Naive thymus-derived CD4-positive, alpha-beta T cell (primary cell): Measurements from ENCODE around the gene MAP2K7. TPM values are rescaled to one million over a fixed set of nuclear protein-coding genes. Genes with fewer than 3 reads are reported as not detected.
A peak's percentile ranks its signal among the peaks of the same experiment; 100 is the strongest.
"Not testable (repeated sequence)": the region's sequence is repeated elsewhere in the genome, so short reads cannot be mapped to it uniquely, and the experiment has no call there.

Experiments
- ATAC-seq: fragments of 150-1000 bp; cut with Tn5 transposase; 2 replicates; pipeline ENCODE4 v1.10.0; 2021; ENCODE audit warnings: mild to moderate bottlenecking, moderate library complexity
- CTCF ChIA-PET: fragments of 350-600 bp; sonication (Branson Sonifier 250); formaldehyde crosslinking; loops from one replicate; lab custom pipeline; 2021; ENCODE audit warnings: antibody characterized with exemption; lab: Charles Lee
- POLR2A ChIA-PET: fragments of 350-600 bp; sonication (Branson Sonifier 250); formaldehyde crosslinking; loops from one replicate; lab custom pipeline; 2021; ENCODE audit warnings: antibody characterized with exemption, inconsistent platforms; lab: Charles Lee
- DNase-seq, 9 donors: peaks; one replicate each; pipeline versions ENCODE4 v3.0.0 to v3.0.0-alpha.2; 2020 to 2022; ENCODE audit warnings: mixed read lengths in 1 of 9
- H3K27ac ChIP-seq: one replicate; pipeline ENCODE4 v1.7.0; 2013; ENCODE audit warnings: mild to moderate bottlenecking, low read depth, low read length, moderate library complexity
- H3K27me3 ChIP-seq, 2 donors: one replicate each; pipeline ENCODE4 v1.7.0; 2013; ENCODE audit warnings: low read length in 2 of 2, mild to moderate bottlenecking in 2 of 2, moderate library complexity in 2 of 2; ENCODE audit not compliant: control insufficient read depth in 2 of 2, insufficient read depth in 2 of 2
- H3K36me3 ChIP-seq, 3 experiments: 1 replicate in 2 of 3; 2 replicates in 1 of 3; pipeline ENCODE4 v1.7.0; 2013; ENCODE audit warnings: low read length in 3 of 3, mild to moderate bottlenecking in 3 of 3, moderate library complexity in 1 of 3; ENCODE audit not compliant: insufficient read depth in 3 of 3, control insufficient read depth in 2 of 3
- H3K4me1 ChIP-seq, 2 donors: one replicate each; pipeline ENCODE4 v1.7.0; 2013; ENCODE audit warnings: low read length in 2 of 2, mild to moderate bottlenecking in 2 of 2, moderate library complexity in 1 of 2; ENCODE audit not compliant: control insufficient read depth in 2 of 2, insufficient read depth in 2 of 2
- H3K4me3 ChIP-seq: 2 replicates; pipeline ENCODE4 v1.7.0; 2013; ENCODE audit warnings: mild to moderate bottlenecking, low read length
- H3K9me3 ChIP-seq, 3 experiments: 1 replicate in 2 of 3; 2 replicates in 1 of 3; pipeline ENCODE4 v1.7.0; 2013; ENCODE audit warnings: low read length in 3 of 3; ENCODE audit not compliant: control insufficient read depth in 2 of 3
- H3K27ac Mint-ChIP-seq, 9 donors: one replicate each; pipeline ENCODE4 v1.8.0; 2020 to 2022; ENCODE audit warnings: mixed read lengths in 9 of 9, mild to moderate bottlenecking in 8 of 9, moderate library complexity in 5 of 9, inconsistent platforms in 2 of 9
- H3K27me3 Mint-ChIP-seq, 5 donors: one replicate each; pipeline ENCODE4 v1.8.0; 2021 to 2022; ENCODE audit warnings: mixed read lengths in 5 of 5, mild to moderate bottlenecking in 1 of 5
- H3K36me3 Mint-ChIP-seq, 5 donors: one replicate each; pipeline ENCODE4 v1.8.0; 2020 to 2022; ENCODE audit warnings: mixed read lengths in 5 of 5, mild to moderate bottlenecking in 3 of 5, inconsistent platforms in 1 of 5
- H3K4me1 Mint-ChIP-seq, 7 donors: one replicate each; pipeline ENCODE4 v1.8.0; 2020 to 2022; ENCODE audit warnings: mixed read lengths in 7 of 7, mild to moderate bottlenecking in 3 of 7, inconsistent platforms in 1 of 7
- H3K4me3 Mint-ChIP-seq, 10 donors: one replicate each; pipeline ENCODE4 v1.8.0; 2020 to 2022; ENCODE audit warnings: mild to moderate bottlenecking in 10 of 10, mixed read lengths in 10 of 10, moderate library complexity in 6 of 10, inconsistent platforms in 2 of 10
- H3K9me3 Mint-ChIP-seq, 11 donors: one replicate each; pipeline ENCODE4 v1.8.0; 2020 to 2022; ENCODE audit warnings: mixed read lengths in 11 of 11, mild to moderate bottlenecking in 4 of 11, inconsistent platforms in 1 of 11, moderate library complexity in 1 of 11
- intact Hi-C, 2 donors: fragments of 100-400 bp; cut with micrococcal nuclease; formaldehyde crosslinking; loops; one replicate each; pipeline ENCODE4 v1.15.1; 2023
- polyA plus RNA-seq, 2 donors: library from polyadenylated mRNA; unstranded; fragments of 300-500 nt; fragmentation: Illumina TruSeq; gene quantifications; one replicate each; pipeline ENCODE4 v1.2.3, GENCODE V29; 2021
- total RNA-seq, 6 experiments: library from RNA in 5 of 6; stranded (reverse) in 5 of 6; gene quantifications; 1 replicate in 5 of 6; 2 replicates in 1 of 6; pipeline ENCODE4 v1.2.3 and lab custom pipeline; 2021 to 2026

Gene MAP2K7
- total and polyA plus RNA-seq, 7 experiments from 2014 or later: 1.8 to 109 (median 64.4) TPM

DNA sequence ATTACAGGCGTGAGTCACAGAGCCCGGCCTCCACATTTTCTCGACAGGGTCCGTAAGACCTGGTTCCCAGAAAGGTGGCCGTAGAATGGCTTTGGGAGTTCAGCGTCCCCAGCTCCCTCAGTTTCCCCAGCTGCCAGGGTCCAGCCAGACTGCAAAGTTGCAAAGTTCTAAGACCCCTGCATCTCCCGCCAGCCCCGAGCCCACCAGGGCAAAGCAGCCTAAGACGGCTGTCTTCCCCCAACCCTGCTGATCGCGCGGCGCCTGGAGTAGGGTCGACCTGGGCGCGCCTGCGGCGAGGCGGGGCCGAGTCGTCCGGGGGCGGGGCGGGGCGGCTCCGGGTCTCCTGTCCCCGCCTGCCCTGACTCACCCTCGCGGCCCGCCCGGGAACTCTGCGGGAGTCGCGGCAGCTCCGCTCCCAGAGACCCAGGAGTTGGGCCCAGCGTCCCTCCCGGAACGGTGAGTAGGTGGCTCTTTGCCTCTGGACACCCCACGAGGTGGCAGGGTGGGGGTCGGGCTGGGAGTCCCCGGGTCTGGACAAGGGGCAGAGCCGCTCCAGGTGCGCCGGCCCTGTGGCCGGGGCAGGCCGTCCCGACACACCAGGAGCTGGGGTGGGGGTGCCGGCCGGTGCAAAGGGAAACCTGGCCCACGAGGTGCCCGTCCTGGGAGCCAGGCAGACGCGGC lies 15.4 kb upstream of the MAP2K7 start, which contains the start of gene LRRC8E:
TSS of gene LRRC8E (plus strand) at position 366 of the 681 bp plus-strand sequence. CDS start 7,094 bp downstream, outside the sequence.
- ChIA-PET POLR2A (no interaction called here), CTCF (no interaction called here)
- no peak within 1 kb of the TSS for H3K27ac ChIP-seq
- peaks cover 0 to 3% of the 10 kb centered on the region in 2 donors for H3K27me3 ChIP-seq
- Mint-ChIP-seq H3K27me3 (peaks cover 5 to 26% (median 19%) of the 10 kb centered on the region in 5 donors), H3K36me3 (no peaks in the 10 kb centered on the region), H3K4me1 (peaks cover 0 to 5% (median 0%) of the 10 kb centered on the region in 7 donors), H3K4me3 (peak within 1 kb of the TSS in 1 of 10 donors; percentile 5), H3K27ac (no peak within 1 kb of the TSS), H3K9me3 (peaks cover 0 to 1% (median 0%) of the 10 kb centered on the region in 11 donors)
- H3K36me3 ChIP-seq: no peaks in the 10 kb centered on the region
- H3K4me3 ChIP-seq: no peak within 1 kb of the TSS
- DNase-seq (peak in 1 of 9 donors; percentile 57), ATAC-seq (peak; percentile 54)
- no peaks in the 10 kb centered on the region for H3K4me1 ChIP-seq
- intact Hi-C loops: no loop called here
- no peaks in the 10 kb centered on the region for H3K9me3 ChIP-seq

DNA sequence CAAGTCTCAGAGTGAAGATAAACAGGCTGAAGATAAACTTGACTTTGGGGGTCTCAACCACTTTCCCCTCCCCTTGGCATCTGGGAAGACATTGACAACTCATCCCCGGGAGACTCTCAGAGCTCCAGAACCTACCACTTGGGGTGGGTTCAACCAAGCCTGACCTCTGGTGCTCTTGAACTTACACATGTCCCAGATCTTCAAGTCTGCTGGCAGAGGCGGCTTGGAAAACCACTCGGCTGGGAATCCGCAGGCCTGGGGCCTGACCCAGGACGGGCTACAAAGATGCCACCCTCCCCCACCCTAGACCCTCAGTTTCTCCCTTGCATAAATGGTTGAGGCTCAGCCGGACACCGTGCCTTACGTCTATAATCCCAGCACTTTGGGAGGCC lies 14.9 kb upstream of the MAP2K7 start:
- Histone ChIP-seq H3K27ac (no peak overlapping the region), H3K27me3 (peaks cover 0 to 3% of the 10 kb centered on the region in 2 donors), H3K4me1 (no peaks in the 10 kb centered on the region), H3K9me3 (no peaks in the 10 kb centered on the region), H3K36me3 (no peaks in the 10 kb centered on the region), H3K4me3 (no peak overlapping the region)
- ChIA-PET POLR2A (no interaction called here), CTCF (no interaction called here)
- H3K36me3 Mint-ChIP-seq: no peaks in the 10 kb centered on the region
- H3K9me3 Mint-ChIP-seq: peaks cover 0 to 1% (median 0%) of the 10 kb centered on the region in 11 donors
- peaks cover 0 to 3% (median 0%) of the 10 kb centered on the region in 7 donors for H3K4me1 Mint-ChIP-seq
- H3K27ac Mint-ChIP-seq: no peak overlapping the region
- H3K27me3 Mint-ChIP-seq: peaks cover 5 to 26% (median 19%) of the 10 kb centered on the region in 5 donors
- DNase-seq (no peak), ATAC-seq (no peak)
- intact Hi-C loops: no loop called here
- H3K4me3 Mint-ChIP-seq: peak overlapping the region in 1 of 10 donors; percentile 5

DNA sequence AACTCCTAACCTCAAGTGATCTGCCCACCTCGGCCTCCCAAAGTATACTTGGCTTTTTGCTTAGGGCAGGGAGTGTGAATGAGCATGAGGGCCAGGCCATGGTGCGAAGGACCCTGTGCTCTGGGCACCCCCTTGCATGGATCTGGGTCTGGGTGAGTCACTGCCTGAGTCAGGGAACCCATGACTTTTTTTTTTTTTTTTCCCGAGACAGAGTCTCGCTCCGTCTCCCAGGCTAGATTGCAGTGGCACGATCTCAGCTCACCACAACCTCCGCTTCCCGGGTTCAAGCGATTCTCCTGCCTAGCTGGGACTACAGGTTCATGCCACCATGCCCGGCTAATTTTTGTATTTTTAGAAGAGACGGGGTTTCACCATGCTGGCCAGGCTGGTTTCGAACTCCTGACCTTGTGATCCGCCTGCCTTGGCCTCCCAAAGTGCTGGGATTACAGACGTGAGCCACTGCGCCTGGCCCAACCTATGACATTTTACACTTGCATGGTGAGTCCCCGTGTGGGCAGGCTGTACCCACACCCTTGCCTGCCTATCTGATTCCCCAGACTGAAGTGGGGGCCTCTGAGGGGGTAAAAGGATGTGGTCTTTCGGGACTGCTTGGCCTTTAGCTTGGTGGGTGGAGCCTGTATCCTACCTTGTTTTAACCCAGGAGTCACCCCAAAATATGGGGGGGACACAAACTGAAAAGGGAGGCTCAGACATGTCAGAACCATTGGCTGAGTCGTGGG lies 10.1 kb upstream of the MAP2K7 start:
- CTCF ChIA-PET: interaction anchor here (0.6 kb wide), 1 partner anchor 82 kb away, joined by 3 read pairs; no protein-coding TSS in a partner anchor
- H3K9me3 Mint-ChIP-seq, intact Hi-C loops, H3K4me3 ChIP-seq, H3K27me3 ChIP-seq, H3K36me3 Mint-ChIP-seq, ATAC-seq, H3K4me1 ChIP-seq, DNase-seq, H3K27ac Mint-ChIP-seq, H3K4me1 Mint-ChIP-seq, H3K27ac ChIP-seq, H3K36me3 ChIP-seq, POLR2A ChIA-PET, H3K9me3 ChIP-seq, H3K4me3 Mint-ChIP-seq: not testable (repeated sequence)
- peaks cover 0 to 28% (median 14%) of the 10 kb centered on the region in 5 donors for H3K27me3 Mint-ChIP-seq

DNA sequence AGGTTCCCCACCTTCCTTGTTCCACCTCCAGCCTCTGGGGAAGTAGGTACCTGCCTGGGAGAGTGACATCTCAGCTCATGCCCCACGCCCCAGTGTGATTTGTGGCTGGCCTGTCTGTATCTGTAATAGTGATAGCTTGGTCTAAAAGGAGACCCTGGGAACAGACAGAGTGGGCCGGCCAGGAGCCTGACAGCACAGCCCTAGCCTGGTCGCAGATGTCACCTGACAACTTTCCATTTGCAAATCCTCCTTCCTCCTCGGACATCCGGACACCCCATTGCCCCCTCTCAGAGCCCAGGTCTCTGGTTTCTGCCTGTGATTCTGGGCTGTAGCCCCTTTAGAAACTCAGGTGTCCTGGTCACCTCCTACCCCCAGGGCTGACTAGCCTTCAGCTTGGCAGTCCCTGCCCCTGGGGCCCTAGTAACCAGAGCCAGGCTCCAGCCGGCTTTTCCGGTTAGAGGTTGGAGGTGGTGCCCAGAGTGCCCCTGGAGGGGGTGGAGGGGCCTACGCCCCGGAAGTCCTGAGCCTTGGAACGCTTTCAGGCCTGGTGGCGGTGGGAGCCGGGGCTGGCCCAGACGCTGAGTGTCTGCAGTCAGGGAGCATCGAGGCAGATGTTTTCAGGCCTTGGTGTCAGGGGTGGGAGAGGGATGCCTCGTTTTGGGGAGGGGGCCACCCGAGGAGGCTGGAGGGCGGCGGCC lies 8.9 kb upstream of the MAP2K7 start:
- peaks cover 0 to 1% (median 0%) of the 10 kb centered on the region in 11 donors for H3K9me3 Mint-ChIP-seq
- POLR2A ChIA-PET: no interaction called here
- intact Hi-C loops: no loop called here

DNA sequence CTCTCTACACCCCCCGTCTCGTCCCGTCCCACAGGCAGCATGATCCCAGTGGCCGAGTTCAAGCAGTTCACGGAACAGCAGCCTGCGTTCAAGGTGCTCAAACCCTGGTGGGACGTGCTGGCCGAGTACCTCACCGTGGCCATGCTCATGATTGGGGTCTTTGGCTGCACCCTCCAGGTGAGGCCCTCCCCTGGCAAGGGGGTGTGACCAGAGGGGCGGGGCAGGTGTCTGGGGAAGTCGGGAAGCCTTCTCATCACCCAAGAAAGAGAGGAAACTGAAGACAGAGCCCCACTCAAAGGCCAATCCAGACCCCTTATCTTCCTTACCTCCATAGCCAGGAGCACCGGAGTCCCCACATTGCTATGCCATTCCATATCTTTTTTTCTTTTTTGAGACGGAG lies 8.1 kb upstream of the MAP2K7 start:
- H3K36me3 ChIP-seq: no peaks in the 10 kb centered on the region
- Mint-ChIP-seq H3K4me3 (no peak overlapping the region), H3K9me3 (peaks cover 0 to 1% (median 0%) of the 10 kb centered on the region in 11 donors), H3K27ac (no peak overlapping the region), H3K36me3 (no peaks in the 10 kb centered on the region), H3K27me3 (peaks cover 0 to 16% (median 7%) of the 10 kb centered on the region in 5 donors), H3K4me1 (no peaks in the 10 kb centered on the region)
- no peaks in the 10 kb centered on the region for H3K4me1 ChIP-seq
- DNase-seq: no peak
- no peak overlapping the region for H3K4me3 ChIP-seq
- H3K9me3 ChIP-seq: no peaks in the 10 kb centered on the region
- H3K27me3 ChIP-seq: no peaks in the 10 kb centered on the region
- no peak for ATAC-seq
- ChIA-PET CTCF (no interaction called here), POLR2A (no interaction called here)
- H3K27ac ChIP-seq: no peak overlapping the region
- intact Hi-C loops: no loop called here

More for the DNA sequence above, 8.9 kb upstream of the MAP2K7 start:
- Mint-ChIP-seq H3K4me1 (no peaks in the 10 kb centered on the region), H3K4me3 (peak overlapping the region in 1 of 10 donors; percentile 28), H3K36me3 (no peaks in the 10 kb centered on the region), H3K27me3 (peaks cover 0 to 20% (median 9%) of the 10 kb centered on the region in 5 donors), H3K27ac (no peak overlapping the region)
- CTCF ChIA-PET: no interaction called here
- Histone ChIP-seq H3K9me3 (no peaks in the 10 kb centered on the region), H3K27me3 (no peaks in the 10 kb centered on the region), H3K36me3 (no peaks in the 10 kb centered on the region), H3K4me1 (no peaks in the 10 kb centered on the region), H3K4me3 (no peak overlapping the region), H3K27ac (no peak overlapping the region)
- DNase-seq: no peak
- no peak for ATAC-seq

DNA sequence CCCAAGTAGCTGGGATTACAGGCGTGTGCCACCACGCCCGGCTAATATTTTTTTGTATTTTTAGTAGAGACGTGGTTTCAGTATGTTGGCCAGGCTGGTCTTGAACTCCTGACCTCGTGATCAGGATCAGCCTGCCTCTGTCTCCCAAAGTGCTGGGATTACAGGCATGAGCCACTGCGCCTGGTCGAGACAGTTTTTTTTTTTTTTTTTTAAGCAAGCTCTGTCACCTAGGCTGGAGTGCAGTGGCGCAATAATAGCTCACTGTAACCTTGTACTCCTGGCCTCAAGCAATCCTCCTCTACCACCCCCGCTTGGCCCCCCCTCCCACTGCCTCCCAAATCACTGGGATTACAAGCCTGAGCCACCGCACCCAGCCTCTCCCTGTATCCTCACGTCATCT lies 6.4 kb upstream of the MAP2K7 start:
- Mint-ChIP-seq H3K4me1 (peaks cover 0 to 2% (median 0%) of the 10 kb centered on the region in 7 donors), H3K27ac (no peak overlapping the region), H3K36me3 (no peaks in the 10 kb centered on the region), H3K27me3 (peaks cover 0 to 11% (median 6%) of the 10 kb centered on the region in 5 donors), H3K9me3 (peaks cover 0 to 1% (median 0%) of the 10 kb centered on the region in 11 donors), H3K4me3 (no peak overlapping the region)
- intact Hi-C loops: no loop called here
- Histone ChIP-seq H3K27ac (no peak overlapping the region), H3K9me3 (no peaks in the 10 kb centered on the region), H3K4me1 (no peaks in the 10 kb centered on the region), H3K4me3 (no peak overlapping the region), H3K36me3 (no peaks in the 10 kb centered on the region), H3K27me3 (no peaks in the 10 kb centered on the region)
- DNase-seq (no peak), ATAC-seq (no peak)
- ChIA-PET CTCF (no interaction called here), POLR2A (no interaction called here)
